HG03280 (cell line): ENCODE data around the gene TNS3.
"Not testable (repeated sequence)": the region's sequence is repeated elsewhere in the genome, so short reads cannot be mapped to it uniquely, and the experiment has no call there.

ENCODE experiments used
- ATAC-seq: cut with Tn5 transposase; IDR thresholded peaks from one replicate; pipeline ENCODE4 v1.9.1; 2021; ENCODE audit warnings: mild to moderate bottlenecking, moderate library complexity; ENCODE audit not compliant: unreplicated experiment

Gene TNS3

DNA sequence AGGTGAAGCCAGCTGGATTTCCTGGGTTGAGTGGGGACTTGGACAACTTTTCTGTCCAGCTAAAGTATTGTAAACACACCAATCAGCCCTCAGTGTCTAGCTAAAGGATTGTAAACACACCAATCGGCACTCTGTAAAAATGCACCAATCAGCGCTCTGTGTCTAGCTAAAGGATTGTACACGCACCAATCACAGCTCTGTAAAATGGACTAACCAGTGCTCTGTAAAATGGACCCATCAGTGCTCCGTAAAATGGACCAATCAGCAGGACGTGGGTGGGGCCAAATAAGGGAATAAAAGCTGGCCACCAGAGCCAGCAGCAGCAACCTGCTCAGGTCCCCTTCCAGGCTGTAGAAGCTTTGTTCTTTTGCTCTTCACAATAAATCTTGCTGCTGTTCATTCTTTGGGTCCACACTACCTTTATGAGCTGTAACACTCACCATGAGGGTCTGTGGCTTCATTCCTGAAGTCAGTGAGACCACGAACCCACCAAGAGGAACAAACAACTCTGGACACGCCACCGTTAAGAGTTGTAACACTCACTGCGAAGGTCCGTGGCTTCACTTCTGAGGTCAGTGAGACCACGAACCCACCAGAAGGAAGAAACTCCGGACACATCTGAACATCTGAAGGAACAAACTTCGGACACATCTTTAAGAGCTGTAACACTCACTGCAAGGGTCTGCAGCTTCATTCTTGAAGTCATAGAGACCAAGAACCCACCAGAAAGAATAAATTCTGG is 21.8 kb upstream of the TNS3 start:
- ATAC-seq: not testable (repeated sequence)

DNA sequence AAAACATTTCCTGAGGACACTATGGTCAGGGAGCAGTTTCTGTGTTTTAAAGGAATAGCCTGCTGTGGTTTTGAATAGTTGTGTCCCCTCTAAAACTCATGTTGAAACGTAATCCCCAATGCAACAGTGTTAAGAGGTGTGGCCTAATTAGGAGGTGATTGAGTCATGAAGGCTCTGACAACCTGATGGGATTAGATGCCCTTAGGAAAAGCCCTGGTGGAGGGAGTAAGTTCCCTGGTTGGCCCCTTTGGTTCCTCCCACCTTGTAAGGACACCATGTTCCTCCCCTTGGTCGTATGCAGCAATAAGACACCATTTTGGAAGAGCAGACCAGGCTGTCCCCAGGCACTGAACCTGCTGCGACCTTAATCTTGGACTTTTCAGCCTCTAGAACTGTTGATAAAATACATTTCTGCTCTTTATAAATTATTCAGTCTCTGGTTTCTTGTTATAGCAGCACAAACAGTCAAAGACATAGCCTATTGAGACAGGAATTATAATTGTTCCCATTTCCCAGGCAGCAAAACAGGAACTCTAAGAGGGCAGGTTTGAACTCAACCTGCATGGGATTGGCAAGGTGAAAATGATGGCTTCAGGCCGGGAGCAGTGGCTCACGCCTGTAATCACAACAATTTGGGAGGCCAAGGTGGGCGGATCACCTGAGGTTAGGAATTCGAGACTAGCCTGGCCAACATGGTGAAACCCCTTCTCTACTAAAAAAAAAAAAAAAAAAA is 20.5 kb upstream of the TNS3 start:
- no peak for ATAC-seq

DNA sequence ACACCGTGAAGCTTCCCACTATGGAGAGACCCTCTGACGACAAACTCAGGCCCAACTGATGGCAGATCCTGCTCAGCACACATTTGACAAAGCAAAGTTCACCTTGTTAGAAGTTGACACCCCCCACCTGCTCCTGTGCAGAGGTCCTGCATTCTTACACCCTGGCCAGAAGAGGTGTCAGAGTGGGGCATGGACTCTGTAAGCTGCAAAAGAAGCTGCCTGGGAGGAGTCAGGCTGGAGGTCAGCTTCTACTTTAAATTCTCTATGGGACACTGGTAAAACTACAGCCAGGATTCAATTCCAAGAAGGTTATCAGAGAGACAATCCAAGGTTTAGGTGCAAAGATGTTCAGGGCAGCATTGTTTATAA is 20.0 kb upstream of the TNS3 start:
- ATAC-seq: no peak

DNA sequence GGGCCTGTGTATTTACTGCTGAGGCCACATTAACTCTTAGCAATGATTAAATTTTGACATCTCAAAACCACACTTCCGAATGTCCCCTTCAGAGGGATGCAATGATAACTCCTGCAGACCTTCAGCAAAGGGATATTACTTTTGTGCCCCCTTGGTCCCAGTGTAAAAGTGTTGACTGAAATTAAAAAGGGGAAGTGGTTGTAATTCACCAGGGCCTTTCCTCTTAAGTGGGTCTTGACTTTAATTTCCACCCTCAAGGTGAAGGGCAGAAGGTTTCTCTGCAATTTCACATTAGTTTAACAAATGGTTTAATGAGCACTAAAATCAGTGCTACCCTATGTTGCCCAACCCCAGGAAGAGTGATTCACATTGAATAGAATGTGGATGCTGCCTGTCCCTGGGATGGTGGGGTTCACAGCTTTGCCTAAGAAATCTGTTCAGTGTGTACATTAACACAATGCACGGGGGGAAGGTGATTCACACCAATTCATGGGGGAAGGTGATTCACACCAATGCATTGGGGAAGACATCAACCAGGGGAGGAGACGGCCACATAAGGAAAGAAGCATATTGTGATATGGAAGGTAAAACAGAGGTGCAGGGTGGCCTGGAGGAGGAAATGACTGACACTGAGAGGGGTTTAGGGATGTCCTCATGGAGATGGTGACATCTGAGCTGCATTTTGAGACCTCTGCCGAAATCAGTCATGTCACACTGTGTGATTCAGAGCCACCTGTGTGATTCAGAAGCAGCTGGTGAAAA is 19.4 kb upstream of the TNS3 start:
- no peak for ATAC-seq

DNA sequence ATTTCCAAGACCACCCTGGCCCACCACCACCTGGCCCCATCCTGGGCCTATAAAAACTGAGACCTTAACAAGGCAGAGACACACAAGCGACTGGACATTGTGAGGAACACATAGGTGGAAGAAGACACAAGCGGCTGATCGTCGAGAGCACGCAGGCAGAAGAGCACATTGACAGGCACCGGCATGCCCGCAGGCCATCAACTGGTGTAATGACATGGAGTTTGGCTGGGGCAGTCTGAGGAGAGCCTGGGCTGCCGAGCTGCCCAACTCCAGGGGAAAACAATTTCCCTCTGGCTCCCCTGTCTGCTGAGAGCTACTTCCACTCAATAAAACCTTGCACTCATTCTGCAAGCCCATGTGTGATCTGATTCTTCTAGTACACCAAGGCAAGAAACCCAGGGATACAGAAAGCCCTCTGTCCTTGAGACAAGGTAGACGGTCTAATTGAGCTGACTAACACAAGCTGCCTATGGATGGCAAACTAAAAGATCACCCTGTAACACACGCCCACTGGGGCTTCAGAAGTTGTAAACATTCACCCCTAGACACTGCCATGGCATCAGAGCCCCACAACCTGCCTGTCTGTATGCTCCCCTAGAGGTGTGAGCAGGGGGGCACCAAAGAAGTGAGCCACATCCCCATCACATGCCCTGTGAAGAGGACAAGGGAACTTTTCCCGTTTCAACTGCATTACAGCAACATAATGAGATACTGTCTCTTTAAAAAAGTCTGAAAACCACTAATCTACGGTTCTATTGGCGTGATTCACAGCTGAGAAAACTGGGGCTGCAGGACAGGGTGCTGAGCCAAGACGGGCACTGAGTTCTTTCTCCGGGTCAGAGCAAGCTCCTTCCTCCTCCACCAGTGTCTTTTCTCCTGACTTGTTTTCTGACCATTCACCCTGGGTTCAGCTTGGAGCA is 18.5 kb upstream of the TNS3 start:
- no peak for ATAC-seq

DNA sequence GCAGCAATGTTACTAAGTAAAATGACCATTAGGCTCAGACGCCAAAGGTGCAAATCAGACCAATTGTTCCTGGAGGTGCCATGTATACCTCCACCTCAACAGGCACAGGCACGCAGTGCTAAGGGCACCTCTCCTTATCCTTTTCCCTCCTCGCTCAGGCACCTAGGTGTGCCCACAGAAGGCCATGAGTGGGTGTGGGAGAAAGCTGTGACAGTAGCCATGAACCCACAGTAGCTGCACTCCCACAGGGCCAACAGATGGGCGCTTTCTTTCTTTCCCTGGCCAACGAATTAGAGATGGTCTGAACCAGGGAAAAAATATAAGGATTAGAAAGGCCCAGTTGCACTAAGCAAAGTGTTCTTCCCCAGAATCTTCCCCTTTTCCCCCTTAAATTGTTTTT is 15.5 kb upstream of the TNS3 start:
- ATAC-seq: no peak

DNA sequence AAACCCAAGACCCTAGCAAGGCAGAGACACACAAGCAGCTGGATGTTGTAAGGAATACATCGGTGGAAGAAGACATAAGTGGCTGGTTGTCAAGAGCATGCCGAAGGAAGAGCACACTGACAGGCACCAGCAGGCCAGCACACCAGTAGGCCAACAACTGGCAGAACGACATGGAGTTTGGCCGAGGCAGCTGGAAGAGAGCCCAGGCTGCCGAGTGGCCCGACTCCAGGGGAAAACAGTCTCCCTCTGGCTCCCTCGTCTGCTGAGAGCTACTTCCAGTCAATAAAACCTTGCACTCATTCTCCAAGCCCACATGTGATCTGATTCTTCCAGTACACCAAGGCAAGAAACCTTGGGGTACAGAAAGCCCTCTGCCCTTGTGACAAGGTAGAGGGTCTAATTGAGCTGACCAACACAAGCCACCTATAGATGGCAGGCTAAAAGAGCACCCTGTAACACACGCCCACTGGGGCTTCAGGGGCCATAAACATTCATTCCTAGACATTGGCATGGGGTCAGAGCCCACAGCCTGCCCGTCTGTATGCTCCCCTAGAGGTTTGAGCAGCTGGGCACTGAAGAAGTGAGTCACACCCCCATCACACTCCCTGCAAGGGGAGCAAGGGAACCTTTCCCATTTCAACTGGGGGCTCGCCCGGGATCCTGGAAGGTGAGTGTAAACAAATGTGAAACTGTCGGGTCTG is 14.7 kb upstream of the TNS3 start:
- no peak for ATAC-seq

DNA sequence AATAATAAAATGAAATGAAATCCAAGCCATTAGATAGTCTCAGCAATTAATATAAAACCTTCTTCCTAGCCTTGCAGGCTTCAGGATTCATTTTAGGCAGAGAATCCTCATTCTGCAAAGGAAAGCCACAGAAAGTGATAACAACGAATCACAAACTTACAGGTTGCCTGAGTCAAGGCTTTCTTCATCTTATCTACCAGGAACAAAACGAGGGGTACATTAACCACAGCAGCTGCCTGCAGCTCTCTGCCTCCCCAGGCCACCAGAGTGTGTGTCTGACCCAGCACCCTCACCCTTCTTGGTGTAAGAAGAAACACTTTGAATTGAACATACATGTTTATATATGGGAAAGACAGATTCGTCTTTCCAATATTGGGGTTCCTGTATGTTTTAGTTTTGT is 12.5 kb upstream of the TNS3 start:
- no peak for ATAC-seq

DNA sequence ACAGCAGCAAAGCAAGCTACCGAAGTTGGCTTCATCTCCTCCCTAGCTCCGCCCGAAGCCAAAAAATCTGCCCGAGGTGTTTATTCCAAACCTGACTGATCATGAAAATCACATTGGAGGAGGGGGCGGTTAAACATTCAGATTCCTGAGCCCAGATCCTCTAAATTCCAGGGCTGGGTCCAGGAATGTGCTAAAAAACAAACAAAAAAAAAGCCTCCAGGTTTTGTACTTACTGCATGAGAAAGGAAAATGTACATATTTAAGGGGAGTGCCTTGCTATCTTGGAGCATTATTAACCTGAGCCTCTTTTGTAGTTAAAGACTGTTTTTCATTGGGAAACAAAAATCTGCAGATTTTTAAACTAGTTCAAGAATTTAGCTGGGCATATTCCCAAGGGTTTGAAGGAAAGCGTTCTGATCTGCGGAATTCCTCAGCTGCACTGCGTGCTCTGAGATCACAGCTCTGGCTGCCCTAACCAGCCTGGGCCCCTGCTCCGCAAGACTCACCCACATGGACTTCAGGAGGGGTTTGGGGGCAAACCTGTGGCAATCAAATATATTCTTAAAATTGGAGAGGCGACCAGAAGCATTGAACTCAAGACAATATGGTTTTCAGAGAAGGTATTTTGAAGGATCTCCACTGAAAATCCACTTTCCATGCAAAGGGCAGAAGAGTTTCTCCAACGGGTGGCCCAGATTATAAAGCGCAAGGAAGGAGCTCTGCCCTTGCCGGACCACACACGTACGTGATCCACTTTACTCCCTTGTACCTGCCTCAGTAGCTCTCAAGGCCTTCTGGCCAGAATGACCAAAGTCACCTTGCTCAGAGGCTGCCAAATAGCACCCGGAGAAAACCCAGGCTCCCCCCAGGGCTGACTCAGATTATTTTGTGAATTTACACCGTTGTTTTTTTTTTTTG is 10.0 kb upstream of the TNS3 start:
- no peak for ATAC-seq

DNA sequence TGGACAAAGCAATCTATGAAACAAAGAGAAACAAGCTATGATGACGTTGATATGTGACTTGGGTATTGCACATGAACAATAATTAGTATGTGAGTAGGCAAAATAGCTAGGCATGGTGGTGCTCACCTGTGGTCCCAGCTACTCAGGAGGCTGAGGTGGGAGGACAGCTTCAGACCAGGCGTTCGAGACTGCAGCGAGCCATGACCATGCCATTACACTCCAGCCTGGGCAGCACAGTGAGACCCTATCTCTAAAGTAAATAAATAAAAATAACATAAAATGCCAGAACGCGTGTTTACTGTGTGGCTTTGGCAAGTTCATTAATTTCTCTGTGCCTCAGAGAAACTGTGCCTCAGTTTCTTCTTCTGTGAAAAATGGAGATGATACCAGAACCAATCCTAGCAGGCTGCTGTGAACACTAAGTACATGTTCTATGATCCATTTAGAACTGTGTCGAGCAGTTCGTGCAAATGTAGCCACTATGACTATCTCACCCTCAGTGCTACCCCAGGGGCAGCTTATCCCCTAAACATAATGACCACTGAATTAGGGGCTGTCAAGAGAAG is 9.3 kb upstream of the TNS3 start:
- no peak for ATAC-seq

DNA sequence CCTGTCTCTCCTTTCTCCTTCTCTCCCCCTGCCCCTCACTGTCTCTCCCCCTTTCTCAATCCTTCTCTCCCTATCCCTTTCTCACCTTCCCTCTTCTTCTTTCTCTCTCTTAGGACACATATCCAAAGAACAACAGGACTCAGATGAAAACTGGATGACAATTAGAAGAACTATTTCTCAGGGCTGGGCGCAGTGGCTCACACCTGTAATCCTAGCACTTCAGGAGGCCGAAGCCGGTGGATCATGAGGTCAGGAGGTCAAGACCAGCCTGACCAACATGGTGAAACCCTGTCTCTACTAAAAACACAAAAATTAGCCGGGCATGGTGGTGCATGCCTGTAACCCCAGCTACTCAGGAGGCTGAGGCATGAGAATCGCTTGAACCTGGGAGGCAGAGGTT is 8.3 kb upstream of the TNS3 start:
- ATAC-seq: not testable (repeated sequence)

DNA sequence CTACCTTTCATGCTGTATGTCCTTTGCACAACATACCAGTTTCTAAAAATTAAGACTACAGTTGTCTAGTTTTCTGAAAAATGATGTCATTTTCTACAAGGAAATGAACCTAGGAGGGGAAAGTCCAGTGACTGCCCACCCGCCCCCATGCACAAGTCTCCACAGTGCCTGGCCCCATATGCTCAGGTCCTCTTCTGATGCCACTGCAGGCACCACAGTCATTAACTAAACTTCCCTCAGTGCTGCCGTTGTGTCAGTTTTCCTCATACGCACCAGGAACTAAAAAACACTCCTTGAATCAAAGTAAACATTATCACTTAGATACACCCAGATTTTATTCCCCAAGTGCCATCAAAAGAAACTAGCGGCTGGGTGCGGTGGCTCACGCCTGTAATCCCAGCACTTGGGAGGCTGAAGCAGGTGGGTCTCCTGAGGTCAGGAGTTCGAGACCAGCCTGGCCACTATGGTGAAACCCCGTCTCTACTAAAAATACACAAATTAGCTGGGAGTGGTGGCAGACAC is 6.9 kb upstream of the TNS3 start:
- no peak for ATAC-seq

DNA sequence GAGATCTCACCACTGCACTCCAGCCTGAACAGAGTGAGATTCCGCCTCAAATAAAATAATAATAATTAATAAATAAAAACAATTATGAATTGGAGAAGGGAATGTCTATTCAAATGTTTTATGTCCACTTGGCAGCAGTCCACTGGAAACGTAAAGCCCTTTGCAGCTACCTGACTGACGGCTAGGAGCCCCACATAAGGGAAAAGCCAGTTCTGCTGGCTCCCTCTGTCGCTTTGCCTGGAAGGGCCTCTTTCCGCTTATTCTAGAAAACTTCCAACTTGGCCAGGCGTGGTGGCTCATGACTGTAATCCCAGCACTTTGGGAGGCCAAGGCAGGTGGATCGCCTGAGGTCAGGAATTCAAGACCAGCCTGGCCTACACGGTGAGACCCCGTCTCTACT is 6.1 kb upstream of the TNS3 start:
- ATAC-seq: no peak

DNA sequence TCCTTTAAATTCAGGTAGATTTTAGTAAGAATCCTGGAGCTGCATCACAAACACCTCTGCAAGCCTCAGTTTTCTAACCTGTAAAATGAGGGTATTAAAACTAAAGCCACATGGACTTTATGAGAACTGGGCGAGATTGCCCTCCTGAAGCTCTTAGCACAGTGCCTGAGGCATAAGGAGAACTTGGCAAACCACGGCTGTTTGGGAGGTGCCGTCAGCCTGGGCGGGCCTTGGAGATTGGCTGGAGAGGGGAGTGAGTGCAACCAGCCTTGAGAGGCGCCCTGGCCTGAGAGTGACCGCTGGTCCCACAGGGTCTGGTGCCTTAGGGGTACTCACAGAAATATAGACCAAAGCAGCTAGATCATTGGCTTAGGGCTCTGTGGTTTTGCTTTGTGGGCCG is 5.4 kb upstream of the TNS3 start:
- ATAC-seq: no peak

DNA sequence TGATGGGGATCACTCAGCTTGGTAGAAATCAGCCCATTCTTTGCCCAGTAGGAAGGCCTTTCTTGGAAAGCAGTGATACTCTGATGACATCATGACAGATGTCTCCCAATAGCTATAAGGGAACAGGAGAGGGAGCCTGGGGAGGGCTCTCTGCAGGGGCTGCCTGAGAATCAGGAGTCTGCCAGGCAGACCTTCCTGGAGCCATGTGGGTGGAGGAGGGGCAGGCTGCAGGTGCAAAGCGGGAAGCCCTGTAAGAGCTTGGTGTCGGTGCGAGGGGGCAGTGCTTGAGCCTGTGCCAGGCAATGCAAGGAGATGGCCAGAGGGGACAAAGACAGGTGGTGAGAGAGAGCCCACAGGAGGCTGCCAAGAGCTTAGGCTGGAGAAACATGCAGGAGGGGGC is 5.0 kb upstream of the TNS3 start:
- no peak for ATAC-seq

DNA sequence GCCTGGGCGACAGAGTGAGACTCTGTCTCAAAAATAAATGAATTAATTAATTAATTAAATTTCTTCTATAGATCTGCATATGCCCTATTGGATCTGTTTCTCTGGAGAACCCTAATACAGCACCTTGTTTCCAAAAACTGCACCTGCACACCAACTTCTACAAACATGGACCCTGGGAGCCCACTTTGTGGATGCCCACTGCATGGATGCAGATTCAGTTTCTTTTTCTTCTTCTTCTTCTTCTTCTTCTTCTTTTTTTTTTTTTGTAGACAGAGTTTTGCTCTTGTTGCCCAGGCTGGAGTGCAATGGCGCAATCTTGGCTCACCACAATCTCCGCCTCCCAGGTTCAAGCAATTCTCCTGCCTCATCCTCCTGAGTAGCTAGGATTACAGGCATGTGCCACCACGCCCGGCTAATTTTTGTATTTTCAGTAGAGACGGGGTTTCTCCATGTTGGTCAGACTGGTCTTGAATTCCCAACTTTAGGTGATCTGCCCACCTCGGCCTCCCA is 4.3 kb upstream of the TNS3 start:
- not testable (repeated sequence) for ATAC-seq

DNA sequence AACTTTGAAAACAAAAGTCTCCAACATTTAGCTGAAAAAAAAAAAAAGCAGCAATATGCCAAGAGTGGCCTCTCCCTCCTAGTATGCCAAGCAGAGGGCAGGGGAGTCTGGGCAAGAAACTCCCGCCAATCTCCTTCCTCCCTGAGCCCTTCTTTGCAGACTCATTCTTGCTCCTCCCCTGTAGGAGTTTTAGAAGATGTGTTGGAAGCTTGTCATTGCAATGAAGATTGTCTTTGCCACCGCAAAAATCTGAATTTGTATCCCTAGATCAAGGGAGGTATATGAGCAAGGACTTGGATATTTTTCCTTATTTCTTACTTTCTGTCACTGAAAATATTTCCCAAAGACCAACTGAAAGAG is 2.6 kb upstream of the TNS3 start:
- ATAC-seq: no peak

DNA sequence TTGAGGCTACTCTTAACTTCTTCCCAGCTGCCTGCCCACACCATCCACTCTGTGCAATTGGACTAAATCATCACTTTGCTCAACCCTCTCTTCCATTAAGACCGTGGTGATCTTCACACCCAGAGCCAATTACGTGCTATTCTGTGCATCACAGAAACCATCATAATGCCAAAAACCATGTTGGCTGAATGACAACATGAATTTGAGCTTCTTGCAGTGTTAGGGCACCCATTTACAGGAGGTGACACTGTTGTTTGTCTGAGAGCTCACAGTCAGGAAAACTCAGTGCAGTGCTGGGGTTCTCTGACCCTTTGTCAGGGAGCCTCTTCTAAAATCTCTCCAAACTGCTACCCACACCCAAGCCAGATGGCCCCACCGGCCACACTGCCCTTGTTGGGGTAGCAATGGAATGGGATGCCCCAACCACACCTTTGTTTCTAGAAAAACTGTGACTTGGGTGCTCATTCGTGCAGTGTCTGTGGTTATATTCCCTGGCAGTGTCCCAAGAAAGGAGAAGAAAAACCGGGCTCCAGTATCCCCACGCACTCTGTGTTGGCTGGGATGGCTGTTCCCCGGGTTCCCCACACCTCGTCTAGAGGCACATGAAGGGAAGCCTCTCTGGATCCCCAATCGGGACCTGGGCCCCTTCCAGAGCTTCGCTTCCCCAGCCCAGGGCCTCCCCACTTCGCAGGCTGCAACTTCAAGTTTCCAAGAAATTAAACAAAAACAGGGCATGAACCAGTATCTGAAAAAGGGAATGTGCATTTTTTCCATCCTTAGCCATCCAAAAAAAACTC is 2.0 kb upstream of the TNS3 start:
- no peak for ATAC-seq
